K562 (cell line): ENCODE measurements around the gene TMCC2. TPM values are rescaled to one million over a fixed set of nuclear protein-coding genes. Genes with fewer than 3 reads are reported as not detected.

Experiments
- ATF7 ChIP-seq: fragments of 450-650 bp; IDR thresholded peaks from 2 replicates; pipeline ENCODE4 v1.7.1; 2014; ENCODE audit warnings: mild to moderate bottlenecking, moderate library complexity
- BRD4 ChIP-seq: fragments of 200-600 bp; sonication (generic); IDR thresholded peaks from 2 replicates; pipeline ENCODE4 v1.6.1; 2017; ENCODE audit warnings: inconsistent platforms
- DACH1 ChIP-seq: fragments of 450-650 bp; IDR thresholded peaks from 2 replicates; pipeline ENCODE4 v1.6.1; 2018; ENCODE audit not compliant: partially characterized antibody
- ETV6 ChIP-seq, 3 experiments: fragments of 150-350 bp in 1 of 3; sonication (generic) in 1 of 3; formaldehyde crosslinking in 1 of 3; IDR thresholded peaks; 2 replicates each; pipeline versions ENCODE4 v1.6.1 to v1.8.0; 2014 to 2022; ENCODE audit warnings: borderline replicate concordance in 2 of 3, low read depth in 2 of 3, antibody characterized with exemption in 1 of 3, low read length in 1 of 3, mild to moderate bottlenecking in 1 of 3, missing genetic modification reagents in 1 of 3
- FIP1L1 ChIP-seq: fragments of 200-400 bp; formaldehyde crosslinking; IDR thresholded peaks from 2 replicates; pipeline ENCODE4 v1.6.1; 2018; ENCODE audit warnings: mild to moderate bottlenecking, low read depth, low read length; ENCODE audit not compliant: poor library complexity, severe bottlenecking
- HDAC8 ChIP-seq: fragments of 450-650 bp; IDR thresholded peaks from 2 replicates; pipeline ENCODE4 v1.6.1; 2016; ENCODE audit warnings: mild to moderate bottlenecking, missing genetic modification characterization, moderate library complexity, missing compliant biosample characterization
- L3MBTL2 ChIP-seq: fragments of 450-650 bp; IDR thresholded peaks from 2 replicates; pipeline ENCODE4 v1.6.1; 2016; ENCODE audit warnings: mild to moderate bottlenecking, moderate library complexity
- LARP7 ChIP-seq: fragments of 450-650 bp; IDR thresholded peaks from 2 replicates; pipeline ENCODE4 v1.6.1; 2016
- LCOR ChIP-seq: sonication (generic); formaldehyde crosslinking; IDR thresholded peaks from 2 replicates; pipeline ENCODE4 v1.8.0; 2022; ENCODE audit warnings: mild to moderate bottlenecking, missing genetic modification reagents
- NR4A1 ChIP-seq, 2 experiments: fragments of 250-450 bp in 1 of 2; fragments of 450-650 bp in 1 of 2; sonication (Bioruptor Pico) in 1 of 2; IDR thresholded peaks; 2 replicates each; pipeline versions ENCODE4 v1.4.0 to v1.6.1; 2016 to 2020; ENCODE audit warnings: mild to moderate bottlenecking in 2 of 2, missing compliant biosample characterization in 1 of 2, missing genetic modification characterization in 1 of 2, moderate library complexity in 1 of 2
- NUFIP1 ChIP-seq: fragments of 450-650 bp; IDR thresholded peaks from 2 replicates; pipeline ENCODE4 v1.6.1; 2018; ENCODE audit not compliant: partially characterized antibody
- POLR3A ChIP-seq: IDR thresholded peaks from 2 replicates; pipeline ENCODE4 v1.6.1; 2011; ENCODE audit warnings: borderline replicate concordance, mild to moderate bottlenecking, moderate library complexity; ENCODE audit not compliant: insufficient read length, insufficient read depth; ENCODE audit errors: extremely low read depth
- POLR3G ChIP-seq: IDR thresholded peaks from 2 replicates; pipeline ENCODE4 v1.6.1; 2011; ENCODE audit not compliant: insufficient read length, insufficient replicate concordance; ENCODE audit errors: extremely low read depth
- PRMT5 ChIP-seq: sonication (generic); formaldehyde crosslinking; IDR thresholded peaks from 2 replicates; pipeline ENCODE4 v1.5.0; 2020; ENCODE audit warnings: missing genetic modification reagents
- RFX1 ChIP-seq: fragments of 450-650 bp; IDR thresholded peaks from 2 replicates; pipeline ENCODE4 v1.6.1; 2016; ENCODE audit warnings: mild to moderate bottlenecking, moderate library complexity
- SETDB1 ChIP-seq: IDR thresholded peaks from one replicate; pipeline ENCODE4 v1.6.1; 2012; ENCODE audit warnings: low read length, control low read depth, inconsistent platforms
- ZNF239 ChIP-seq: fragments of 250-450 bp; sonication (Bioruptor Pico); IDR thresholded peaks from 2 replicates; pipeline ENCODE4 v1.4.0; 2020; ENCODE audit warnings: mild to moderate bottlenecking
- ZSCAN29 ChIP-seq: fragments of 450-650 bp; IDR thresholded peaks from 2 replicates; pipeline ENCODE4 v1.6.1; 2017
- polyA plus RNA-seq, 8 experiments: library from polyadenylated mRNA; depleted of rRNA in 4 of 8; stranded (reverse) in 5 of 8; unstranded in 3 of 8; fragments of >200 nt; fragmentation: Nextera tagmentation in 2 of 8; fragmentation: Illumina TruSeq in 1 of 8; extraction: Ambion mirVana in 2 of 8; extraction: Trizol in 1 of 8; gene quantifications; 2 replicates each; pipeline versions ENCODE4 v1.2.1 to v1.2.3, GENCODE V29; 2011 to 2014; ENCODE audit warnings: inconsistent platforms in 1 of 8, missing spikeins in 1 of 8
- total RNA-seq, 7 experiments: library from RNA; depleted of rRNA in 6 of 7; stranded (reverse); fragments of >200 nt in 6 of 7; fragmentation: Illumina TruSeq in 2 of 7; extraction: Trizol in 2 of 7; gene quantifications; 2 replicates each; pipeline versions ENCODE4 v1.2.1 to v1.2.3, GENCODE V29; 2011 to 2021; ENCODE audit warnings: low replicate concordance in 1 of 7
- TF ChIP-seq, protein P1 (sequence below), 2 experiments: fragments of 450-650 bp; IDR thresholded peaks; 2 replicates each; pipeline ENCODE4 v1.6.1; 2016
- TF ChIP-seq, protein P2 (sequence below): fragments of 450-650 bp; IDR thresholded peaks from 2 replicates; pipeline ENCODE4 v1.7.0; 2016; ENCODE audit warnings: borderline replicate concordance
- TF ChIP-seq, protein P3 (sequence below): fragments of 250-450 bp; sonication (Bioruptor Pico); IDR thresholded peaks from 2 replicates; pipeline ENCODE4 v1.5.0; 2021; ENCODE audit warnings: mild to moderate bottlenecking, moderate library complexity

TMCC2 gene
- total and polyA plus RNA-seq, 9 of the 15 experiments (the other 6 are each of a cell fraction or from before 2014, with no cell fraction given), result 0.06 to 1.8 (median 0.98) TPM

DNA sequence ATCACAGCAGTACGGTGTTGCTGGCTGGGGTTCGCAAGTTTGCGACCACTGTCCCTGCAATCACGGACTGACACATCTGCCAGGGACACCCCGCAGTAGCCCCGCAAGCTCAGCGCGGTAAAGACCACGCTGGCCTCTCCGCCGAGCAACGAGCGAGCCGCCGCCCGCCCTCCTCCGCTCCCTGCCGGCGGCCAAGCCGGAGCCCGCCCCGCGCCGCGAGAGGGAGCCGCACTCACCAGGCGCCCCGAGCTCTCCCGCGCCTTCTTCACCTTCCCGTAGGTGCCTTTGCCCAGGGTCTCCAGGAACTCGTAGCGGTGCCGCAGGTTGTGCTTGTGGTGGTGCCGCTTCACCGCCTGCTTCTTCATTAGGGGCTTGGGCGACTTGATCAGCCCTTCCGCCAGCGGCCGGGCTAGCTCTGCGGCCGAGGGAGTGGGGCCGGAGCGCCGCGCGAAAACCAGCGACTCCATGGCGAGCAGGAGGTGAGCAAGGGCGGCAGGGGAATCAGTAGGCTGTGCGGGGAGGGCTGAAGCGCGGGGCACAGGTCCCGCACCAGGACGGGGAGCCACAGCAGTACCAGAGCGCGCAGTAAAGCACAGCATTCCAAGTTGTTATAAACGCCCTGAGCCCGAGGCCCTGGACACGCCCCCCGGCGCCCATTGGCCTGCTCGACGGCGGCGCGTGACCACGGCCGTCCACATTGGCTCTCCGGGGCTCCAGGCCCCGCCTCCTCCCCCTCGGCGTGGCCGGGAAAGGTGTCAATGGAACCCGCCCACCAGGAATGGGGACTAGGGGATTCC, 93.6 kb downstream of the TMCC2 start, which contains the start of gene NUAK2 (continued):
- TF ChIP-seq, protein P1, sequence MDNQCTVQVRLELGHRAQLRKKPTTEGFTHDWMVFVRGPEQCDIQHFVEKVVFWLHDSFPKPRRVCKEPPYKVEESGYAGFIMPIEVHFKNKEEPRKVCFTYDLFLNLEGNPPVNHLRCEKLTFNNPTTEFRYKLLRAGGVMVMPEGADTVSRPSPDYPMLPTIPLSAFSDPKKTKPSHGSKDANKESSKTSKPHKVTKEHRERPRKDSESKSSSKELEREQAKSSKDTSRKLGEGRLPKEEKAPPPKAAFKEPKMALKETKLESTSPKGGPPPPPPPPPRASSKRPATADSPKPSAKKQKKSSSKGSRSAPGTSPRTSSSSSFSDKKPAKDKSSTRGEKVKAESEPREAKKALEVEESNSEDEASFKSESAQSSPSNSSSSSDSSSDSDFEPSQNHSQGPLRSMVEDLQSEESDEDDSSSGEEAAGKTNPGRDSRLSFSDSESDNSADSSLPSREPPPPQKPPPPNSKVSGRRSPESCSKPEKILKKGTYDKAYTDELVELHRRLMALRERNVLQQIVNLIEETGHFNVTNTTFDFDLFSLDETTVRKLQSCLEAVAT (IDR thresholded peaks at IDR 0.05), result no peak
- TF ChIP-seq ZNF239 (CRISPR knock-in tag), result no peak
- TF ChIP-seq LCOR, result 0 out of 2 replicates have a peak, but pooled peaks have one; percentile 41
- TF ChIP-seq DACH1, result no peak
- no peak for TF ChIP-seq FIP1L1
- TF ChIP-seq POLR3G, result no peak
- TF ChIP-seq ETV6 (IDR thresholded peaks at IDR 0.05; ENCODE audit: borderline replicate concordance in 1 of 2, low read depth in 2 of 2, low read length in 1 of 2), result no peak
- TF ChIP-seq ETV6 (CRISPR knock-in tag; IDR thresholded peaks at IDR 0.05; ENCODE audit: borderline replicate concordance), result peak; percentile 92; the same call in 1 of the 2 replicates
- TF ChIP-seq BRD4, result no peak
- TF ChIP-seq, protein P2, sequence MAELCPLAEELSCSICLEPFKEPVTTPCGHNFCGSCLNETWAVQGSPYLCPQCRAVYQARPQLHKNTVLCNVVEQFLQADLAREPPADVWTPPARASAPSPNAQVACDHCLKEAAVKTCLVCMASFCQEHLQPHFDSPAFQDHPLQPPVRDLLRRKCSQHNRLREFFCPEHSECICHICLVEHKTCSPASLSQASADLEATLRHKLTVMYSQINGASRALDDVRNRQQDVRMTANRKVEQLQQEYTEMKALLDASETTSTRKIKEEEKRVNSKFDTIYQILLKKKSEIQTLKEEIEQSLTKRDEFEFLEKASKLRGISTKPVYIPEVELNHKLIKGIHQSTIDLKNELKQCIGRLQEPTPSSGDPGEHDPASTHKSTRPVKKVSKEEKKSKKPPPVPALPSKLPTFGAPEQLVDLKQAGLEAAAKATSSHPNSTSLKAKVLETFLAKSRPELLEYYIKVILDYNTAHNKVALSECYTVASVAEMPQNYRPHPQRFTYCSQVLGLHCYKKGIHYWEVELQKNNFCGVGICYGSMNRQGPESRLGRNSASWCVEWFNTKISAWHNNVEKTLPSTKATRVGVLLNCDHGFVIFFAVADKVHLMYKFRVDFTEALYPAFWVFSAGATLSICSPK, result no peak
- TF ChIP-seq, protein P3, sequence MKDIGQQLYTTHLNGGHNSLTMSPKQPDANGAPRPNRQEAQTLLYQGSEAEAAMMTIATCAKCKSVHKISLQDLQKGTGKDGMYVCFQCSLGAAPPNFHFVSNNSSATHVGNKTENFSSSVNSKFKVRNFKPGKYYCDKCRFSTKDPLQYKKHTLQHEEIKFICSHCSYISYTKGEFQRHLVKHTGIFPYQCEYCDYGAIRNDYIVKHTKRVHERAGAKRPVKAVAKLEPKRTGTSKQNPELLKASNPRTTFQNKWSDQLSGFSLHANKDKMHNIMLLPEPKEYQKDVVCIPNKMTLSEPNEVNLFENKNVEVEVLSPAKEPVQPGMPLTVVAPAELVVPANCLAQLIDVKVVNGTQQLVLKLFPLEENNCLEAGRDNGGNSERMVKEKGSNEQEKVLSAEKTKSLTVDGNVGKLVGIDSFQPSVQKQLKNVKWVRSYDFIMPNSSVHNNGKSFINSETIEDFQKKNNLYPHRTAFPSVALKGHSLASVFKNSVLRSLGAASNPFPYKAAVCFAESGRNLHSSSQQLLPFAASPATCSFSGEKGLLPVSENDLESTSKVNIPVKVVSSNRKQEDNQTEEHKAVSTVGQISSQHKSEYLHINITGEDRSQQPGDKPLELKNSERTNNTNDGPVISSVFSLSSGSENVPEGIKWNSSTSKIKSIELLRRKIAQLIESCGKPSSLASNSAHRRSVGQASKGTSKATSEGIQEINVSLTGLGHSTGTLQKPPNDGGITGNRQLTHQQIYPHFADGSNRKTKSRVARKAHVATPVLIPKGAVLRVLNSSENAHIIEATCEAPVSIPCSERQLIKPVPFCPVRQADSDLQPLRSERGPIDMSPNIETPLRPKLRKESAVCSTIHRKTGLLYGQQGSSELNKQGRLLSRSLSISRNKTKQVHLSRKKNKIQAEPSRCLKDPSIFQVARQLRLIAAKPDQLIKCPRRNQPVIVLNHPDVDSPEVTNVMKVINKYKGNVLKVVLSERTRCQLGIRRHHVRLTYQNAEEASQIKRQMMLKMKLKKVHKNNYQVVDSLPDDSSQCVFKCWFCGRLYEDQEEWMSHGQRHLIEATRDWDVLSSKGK (CRISPR knock-in tag), result no peak
- peak; percentile 98 for TF ChIP-seq L3MBTL2
- TF ChIP-seq PRMT5 (CRISPR knock-in tag), result no peak
- TF ChIP-seq NR4A1 (CRISPR knock-in tag; IDR thresholded peaks at IDR 0.05), result no peak
- no peak for TF ChIP-seq NR4A1 (tag; IDR thresholded peaks at IDR 0.05)
- TF ChIP-seq ATF7, result peak; percentile 60; the same call in 1 of the 2 replicates
- TF ChIP-seq HDAC8 (tag), result 0 out of 2 replicates have a peak, but pooled peaks have one; percentile 64
- TF ChIP-seq NUFIP1, result no peak
- TF ChIP-seq RFX1, result no peak
- no peak for TF ChIP-seq LARP7
- TF ChIP-seq POLR3A, result no peak
- no peak for TF ChIP-seq SETDB1
- TF ChIP-seq ZSCAN29, result 0 out of 2 replicates have a peak, but pooled peaks have one; percentile 24
